Esophagus squamous epithelium (tissue), 4 donors: Measurements from ENCODE around the gene APOBEC3C.

ENCODE experiments used
- CTCF ChIP-seq, 6 experiments: fragments of 450-650 bp in 4 of 6; fragments of 200-600 bp in 2 of 6; sonication (generic) in 2 of 6; IDR thresholded peaks; one replicate each; pipeline ENCODE4 v1.5.1; 2016 to 2019; ENCODE audit warnings: antibody characterized with exemption in 6 of 6, mild to moderate bottlenecking in 4 of 6, moderate library complexity in 4 of 6
- POLR2A ChIP-seq, 4 donors: fragments of 450-650 bp; IDR thresholded peaks; one replicate each; pipeline ENCODE4 v1.6.1; 2017; ENCODE audit warnings: antibody characterized with exemption in 4 of 4, mild to moderate bottlenecking in 4 of 4, moderate library complexity in 3 of 4

- TF ChIP-seq CTCF (IDR thresholded peaks at IDR 0.05) = no peak
- TF ChIP-seq POLR2A (IDR thresholded peaks at IDR 0.05) = no peak
Observed at GRCh38 chr22:38974170-38974825, 39.8 kb upstream of the APOBEC3C start.
